Measurements from ENCODE around the gene ICA1L. TPM values are rescaled to one million over a fixed set of nuclear protein-coding genes. Genes with fewer than 3 reads are reported as not detected.

ICA1L gene
- total RNA-seq, 1 experiment from 2014 or later = not detected

DNA sequence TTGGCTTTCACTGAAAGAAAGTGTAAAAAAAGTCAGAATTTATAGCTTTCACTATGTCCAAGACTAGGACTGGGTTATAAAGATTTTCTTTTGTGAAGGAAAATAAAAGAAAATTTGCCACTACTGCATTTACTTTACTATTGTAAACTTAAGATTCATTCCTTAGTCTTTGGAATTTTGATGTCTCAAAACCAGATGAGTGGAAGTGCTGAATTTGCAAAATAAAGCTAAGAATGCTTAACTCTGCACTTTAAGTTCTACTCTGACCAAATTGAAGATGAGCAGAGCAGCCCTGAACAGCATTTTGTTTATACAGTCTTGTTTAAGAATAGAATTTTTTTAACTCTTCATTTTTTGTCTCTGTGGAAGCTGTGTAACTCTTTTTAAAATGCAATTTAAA, 102.4 kb downstream of the ICA1L start:
- H3K4me2 ChIP-seq = no peak overlapping the region

DNA sequence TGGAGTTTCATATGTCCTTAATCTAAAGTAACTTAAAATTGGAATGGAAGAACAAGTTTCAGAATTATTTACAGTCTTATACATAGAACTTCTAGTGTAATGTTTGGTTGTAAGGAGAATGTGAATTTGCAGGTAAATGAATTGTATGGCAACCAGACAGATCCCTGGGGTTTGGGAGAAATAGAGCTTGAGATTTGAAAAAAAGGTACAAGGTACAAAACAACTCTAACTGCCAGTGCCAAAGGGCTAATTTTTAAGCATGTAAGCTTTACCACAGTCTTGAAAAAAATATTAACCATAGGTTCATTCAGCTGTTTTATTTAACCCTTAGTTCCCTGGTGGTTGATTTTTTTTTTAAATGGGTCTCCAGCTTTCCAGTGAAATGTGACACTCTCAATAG, 103.3 kb downstream of the ICA1L start:
- CTCF ChIA-PET = no interaction called here
- Histone ChIP-seq H3K79me2 (ENCODE audit: low read depth) (no peaks in the 10 kb centered on the region), H3K36me3 (ENCODE audit: low read depth) (no peaks in the 10 kb centered on the region), H3K27me3 (ENCODE audit: insufficient read depth, low read depth) (no peaks in the 10 kb centered on the region), H3K9me2 (ENCODE audit: insufficient read depth) (no peaks in the 10 kb centered on the region), H2AFZ (no peak overlapping the region), H3K4me1 (replicated peaks; ENCODE audit: insufficient read depth) (no peaks in the 10 kb centered on the region), H3K9me3 (ENCODE audit: insufficient read depth, low read depth) (no peaks in the 10 kb centered on the region), H3K4me3 (no peak overlapping the region), H4K20me1 (ENCODE audit: insufficient read depth) (no peaks in the 10 kb centered on the region), H3K27ac (no peak overlapping the region), H3F3A (ENCODE audit: insufficient read depth, low read depth) (no peaks in the 10 kb centered on the region), H3K4me2 (no peak overlapping the region)
- intact Hi-C loops (cut with micrococcal nuclease; ENCODE audit: unreplicated experiment) = no loop called here
- POLR2A ChIA-PET (ENCODE audit: unreplicated experiment) = no interaction called here
- BruUV-seq (replicated peaks) = no TSS peak
- TF ChIP-seq EZH2 (IDR thresholded peaks at IDR 0.05; ENCODE audit: low read depth) = no peak
- TF ChIP-seq, protein P1, sequence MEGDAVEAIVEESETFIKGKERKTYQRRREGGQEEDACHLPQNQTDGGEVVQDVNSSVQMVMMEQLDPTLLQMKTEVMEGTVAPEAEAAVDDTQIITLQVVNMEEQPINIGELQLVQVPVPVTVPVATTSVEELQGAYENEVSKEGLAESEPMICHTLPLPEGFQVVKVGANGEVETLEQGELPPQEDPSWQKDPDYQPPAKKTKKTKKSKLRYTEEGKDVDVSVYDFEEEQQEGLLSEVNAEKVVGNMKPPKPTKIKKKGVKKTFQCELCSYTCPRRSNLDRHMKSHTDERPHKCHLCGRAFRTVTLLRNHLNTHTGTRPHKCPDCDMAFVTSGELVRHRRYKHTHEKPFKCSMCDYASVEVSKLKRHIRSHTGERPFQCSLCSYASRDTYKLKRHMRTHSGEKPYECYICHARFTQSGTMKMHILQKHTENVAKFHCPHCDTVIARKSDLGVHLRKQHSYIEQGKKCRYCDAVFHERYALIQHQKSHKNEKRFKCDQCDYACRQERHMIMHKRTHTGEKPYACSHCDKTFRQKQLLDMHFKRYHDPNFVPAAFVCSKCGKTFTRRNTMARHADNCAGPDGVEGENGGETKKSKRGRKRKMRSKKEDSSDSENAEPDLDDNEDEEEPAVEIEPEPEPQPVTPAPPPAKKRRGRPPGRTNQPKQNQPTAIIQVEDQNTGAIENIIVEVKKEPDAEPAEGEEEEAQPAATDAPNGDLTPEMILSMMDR (conservative IDR thresholded peaks at IDR 0.05) = no peak
- no peak for DNase-seq

More for the DNA sequence above, 102.4 kb downstream of the ICA1L start:
- Histone ChIP-seq H3K36me3 (ENCODE audit: low read depth) (no peaks in the 10 kb centered on the region), H3K27me3 (ENCODE audit: insufficient read depth, low read depth) (no peaks in the 10 kb centered on the region), H3K4me1 (replicated peaks; ENCODE audit: insufficient read depth) (no peaks in the 10 kb centered on the region), H4K20me1 (ENCODE audit: insufficient read depth) (no peaks in the 10 kb centered on the region), H3K9me3 (ENCODE audit: insufficient read depth, low read depth) (no peaks in the 10 kb centered on the region), H3K27ac (no peak overlapping the region), H3K79me2 (ENCODE audit: low read depth) (no peaks in the 10 kb centered on the region), H3F3A (ENCODE audit: insufficient read depth, low read depth) (no peaks in the 10 kb centered on the region), H3K9me2 (ENCODE audit: insufficient read depth) (no peaks in the 10 kb centered on the region), H3K4me3 (no peak overlapping the region), H2AFZ (no peak overlapping the region)
- intact Hi-C loops (cut with micrococcal nuclease; ENCODE audit: unreplicated experiment) = no loop called here
- no peak for TF ChIP-seq EZH2 (IDR thresholded peaks at IDR 0.05; ENCODE audit: low read depth)
- TF ChIP-seq, protein P1 (conservative IDR thresholded peaks at IDR 0.05) = no peak
- ChIA-PET CTCF (no interaction called here), POLR2A (ENCODE audit: unreplicated experiment) (interaction anchor here (0.6 kb wide), 1 partner anchor 301 kb away, joined by 5 read pairs; no protein-coding TSS in a partner anchor)
- DNase-seq = no peak
- BruUV-seq (replicated peaks) = no TSS peak

DNA sequence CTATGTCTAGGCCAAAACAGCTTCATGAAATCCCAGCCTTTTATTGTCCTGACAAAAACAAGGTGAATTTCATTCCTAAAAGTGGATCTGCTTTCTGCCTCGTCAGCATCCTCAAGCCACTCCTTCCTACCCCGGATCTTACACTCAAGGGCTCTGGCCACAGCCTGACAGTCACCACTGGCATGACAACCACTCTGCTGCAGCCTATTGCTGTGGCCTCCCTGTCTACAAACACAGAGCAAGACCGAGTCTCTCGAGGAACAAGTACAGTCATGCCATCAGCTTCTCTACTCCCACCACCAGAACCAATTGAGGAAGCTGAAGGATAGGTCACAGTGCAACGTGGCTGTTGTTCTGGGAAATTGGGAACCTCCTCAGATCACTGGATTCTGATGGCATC, 106.1 kb downstream of the ICA1L start:
- no peaks in the 10 kb centered on the region for H3K9me3 ChIP-seq (ENCODE audit: insufficient read depth, low read depth)
- no peak overlapping the region for H3K27ac ChIP-seq
- intact Hi-C loops (cut with micrococcal nuclease; ENCODE audit: unreplicated experiment) = no loop called here
- no peaks in the 10 kb centered on the region for H3K36me3 ChIP-seq (ENCODE audit: low read depth)
- no peaks in the 10 kb centered on the region for H3K9me2 ChIP-seq (ENCODE audit: insufficient read depth)
- H2AFZ ChIP-seq = no peak overlapping the region
- no peaks in the 10 kb centered on the region for H4K20me1 ChIP-seq (ENCODE audit: insufficient read depth)
- no TSS peak for BruUV-seq (replicated peaks)
- TF ChIP-seq, protein P1 (conservative IDR thresholded peaks at IDR 0.05) = no peak
- no peak for TF ChIP-seq EZH2 (IDR thresholded peaks at IDR 0.05; ENCODE audit: low read depth)
- ChIA-PET POLR2A (ENCODE audit: unreplicated experiment) (interaction anchor here (0.5 kb wide), 1 partner anchor 201 kb away, joined by 3 read pairs; no protein-coding TSS in a partner anchor), CTCF (no interaction called here)
- H3F3A ChIP-seq (ENCODE audit: insufficient read depth, low read depth) = no peaks in the 10 kb centered on the region
- H3K4me3 ChIP-seq = no peak overlapping the region
- H3K4me1 ChIP-seq (replicated peaks; ENCODE audit: insufficient read depth) = no peaks in the 10 kb centered on the region
- no peaks in the 10 kb centered on the region for H3K27me3 ChIP-seq (ENCODE audit: insufficient read depth, low read depth)
- H3K4me2 ChIP-seq = no peak overlapping the region
- no peak for DNase-seq
- H3K79me2 ChIP-seq (ENCODE audit: low read depth) = no peaks in the 10 kb centered on the region

Data from PC-9 (cell line).